Smooth muscle cell (in vitro differentiated cells): ENCODE results near the gene LST1. TPM values are rescaled to one million over a fixed set of nuclear protein-coding genes. Genes with fewer than 3 reads are reported as not detected.

Experiments
- DNase-seq: peaks from one replicate; lab custom pipeline; 2025; ENCODE audit not compliant: unreplicated experiment; lab: John Stamatoyannopoulos, UW
- H2AFZ ChIP-seq: fragments of 200-600 bp; sonication (generic); 2 replicates; pipeline ENCODE4 v1.6.0; 2016; ENCODE audit warnings: antibody characterized with exemption, low read depth, mild to moderate bottlenecking
- H3F3A ChIP-seq: fragments of 200-600 bp; sonication (generic); 2 replicates; pipeline ENCODE4 v1.6.0; 2017; ENCODE audit warnings: antibody characterized with exemption, low read depth
- H3K27ac ChIP-seq: fragments of 200-600 bp; sonication (generic); 2 replicates; pipeline ENCODE4 v1.5.1; 2016; ENCODE audit warnings: low read depth, mild to moderate bottlenecking
- H3K27me3 ChIP-seq: fragments of 200-600 bp; sonication (generic); 2 replicates; pipeline ENCODE4 v1.6.1; 2016; ENCODE audit warnings: low read depth, mild to moderate bottlenecking
- H3K36me3 ChIP-seq: fragments of 200-600 bp; sonication (generic); 2 replicates; pipeline ENCODE4 v1.5.1; 2016; ENCODE audit warnings: low read depth
- H3K4me1 ChIP-seq: fragments of 200-600 bp; sonication (generic); 2 replicates; pipeline ENCODE4 v1.5.1; 2016; ENCODE audit warnings: low read depth
- H3K4me2 ChIP-seq: fragments of 200-600 bp; sonication (generic); 2 replicates; pipeline ENCODE4 v1.6.0; 2016; ENCODE audit warnings: mild to moderate bottlenecking
- H3K4me3 ChIP-seq: fragments of 200-600 bp; sonication (generic); 2 replicates; pipeline ENCODE4 v1.5.1; 2016; ENCODE audit warnings: mild to moderate bottlenecking
- H3K79me2 ChIP-seq: fragments of 200-600 bp; sonication (generic); 2 replicates; pipeline ENCODE4 v1.6.0; 2016; ENCODE audit warnings: low read depth, mild to moderate bottlenecking
- H3K9ac ChIP-seq: fragments of 200-600 bp; sonication (generic); 2 replicates; pipeline ENCODE4 v1.6.0; 2016; ENCODE audit warnings: low read depth
- H3K9me3 ChIP-seq: fragments of 200-600 bp; sonication (generic); replicated peaks from 2 replicates; pipeline ENCODE4 v1.5.1; 2016; ENCODE audit warnings: low read depth
- H4K20me1 ChIP-seq: fragments of 200-600 bp; sonication (generic); 2 replicates; pipeline ENCODE4 v1.6.0; 2016; ENCODE audit warnings: low read depth
- WGBS: methylation state at CpG from one replicate; pipeline ENCODE4 v1.1.7; 2016; ENCODE audit warnings: low lambda C conversion rate; 5-methylcytosine and 5-hydroxymethylcytosine counted together
- polyA plus RNA-seq: library from polyadenylated mRNA; unstranded; fragments of >200 nt; fragmentation: Nextera tagmentation; extraction: Ambion mirVana; gene quantifications from 2 replicates; pipeline ENCODE4 v1.2.1, GENCODE V29; 2016
- total RNA-seq: library from RNA; depleted of rRNA; stranded (reverse); fragments of >200 nt; gene quantifications from 2 replicates; pipeline ENCODE4 v1.2.3, GENCODE V29; 2014
- TF ChIP-seq, protein P1 (sequence below): fragments of 200-600 bp; sonication (generic); IDR thresholded peaks from 2 replicates; pipeline ENCODE4 v1.5.1; 2017; ENCODE audit warnings: borderline replicate concordance, mild to moderate bottlenecking, antibody characterized with exemption; ENCODE audit not compliant: insufficient read depth, poor library complexity, severe bottlenecking

The LST1 gene
- total and polyA plus RNA-seq, 2 experiments from 2014 or later: 1.4 TPM; not detected in 1

DNA sequence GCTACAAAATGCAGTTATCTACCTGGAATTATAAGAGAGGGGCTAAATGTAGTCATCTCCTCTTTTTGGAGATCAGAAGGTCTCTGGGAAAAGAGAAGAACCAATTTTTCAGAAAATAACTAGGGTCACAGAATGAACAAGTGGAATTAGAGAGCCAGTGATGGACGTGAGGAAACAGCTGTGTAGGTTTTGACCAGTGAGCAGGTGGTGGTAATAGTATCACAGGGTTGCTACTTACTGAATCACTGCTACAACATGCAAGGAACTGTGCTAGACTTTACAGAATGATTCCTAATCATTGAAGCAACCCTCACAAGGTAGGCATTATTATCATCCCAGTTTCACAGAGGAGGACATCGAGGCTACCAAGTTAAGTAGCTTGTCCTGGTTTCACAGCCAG, 41.4 kb upstream of the LST1 start:
- Histone ChIP-seq H2AFZ (no peak overlapping the region), H3K79me2 (peaks cover 44% of the 10 kb centered on the region), H3K27me3 (no peaks in the 10 kb centered on the region), H3K9ac (no peak overlapping the region), H3F3A (peaks cover 14% of the 10 kb centered on the region), H4K20me1 (peaks cover 18% of the 10 kb centered on the region), H3K4me2 (no peak overlapping the region), H3K36me3 (no peaks in the 10 kb centered on the region), H3K9me3 (no peaks in the 10 kb centered on the region), H3K4me1 (peaks cover 22% of the 10 kb centered on the region), H3K27ac (no peak overlapping the region), H3K4me3 (no peak overlapping the region)
- 91% methylated on average over 2 of the region's 2 CpGs for WGBS
- no peak for DNase-seq
- TF ChIP-seq, protein P1, sequence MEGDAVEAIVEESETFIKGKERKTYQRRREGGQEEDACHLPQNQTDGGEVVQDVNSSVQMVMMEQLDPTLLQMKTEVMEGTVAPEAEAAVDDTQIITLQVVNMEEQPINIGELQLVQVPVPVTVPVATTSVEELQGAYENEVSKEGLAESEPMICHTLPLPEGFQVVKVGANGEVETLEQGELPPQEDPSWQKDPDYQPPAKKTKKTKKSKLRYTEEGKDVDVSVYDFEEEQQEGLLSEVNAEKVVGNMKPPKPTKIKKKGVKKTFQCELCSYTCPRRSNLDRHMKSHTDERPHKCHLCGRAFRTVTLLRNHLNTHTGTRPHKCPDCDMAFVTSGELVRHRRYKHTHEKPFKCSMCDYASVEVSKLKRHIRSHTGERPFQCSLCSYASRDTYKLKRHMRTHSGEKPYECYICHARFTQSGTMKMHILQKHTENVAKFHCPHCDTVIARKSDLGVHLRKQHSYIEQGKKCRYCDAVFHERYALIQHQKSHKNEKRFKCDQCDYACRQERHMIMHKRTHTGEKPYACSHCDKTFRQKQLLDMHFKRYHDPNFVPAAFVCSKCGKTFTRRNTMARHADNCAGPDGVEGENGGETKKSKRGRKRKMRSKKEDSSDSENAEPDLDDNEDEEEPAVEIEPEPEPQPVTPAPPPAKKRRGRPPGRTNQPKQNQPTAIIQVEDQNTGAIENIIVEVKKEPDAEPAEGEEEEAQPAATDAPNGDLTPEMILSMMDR: no peak

DNA sequence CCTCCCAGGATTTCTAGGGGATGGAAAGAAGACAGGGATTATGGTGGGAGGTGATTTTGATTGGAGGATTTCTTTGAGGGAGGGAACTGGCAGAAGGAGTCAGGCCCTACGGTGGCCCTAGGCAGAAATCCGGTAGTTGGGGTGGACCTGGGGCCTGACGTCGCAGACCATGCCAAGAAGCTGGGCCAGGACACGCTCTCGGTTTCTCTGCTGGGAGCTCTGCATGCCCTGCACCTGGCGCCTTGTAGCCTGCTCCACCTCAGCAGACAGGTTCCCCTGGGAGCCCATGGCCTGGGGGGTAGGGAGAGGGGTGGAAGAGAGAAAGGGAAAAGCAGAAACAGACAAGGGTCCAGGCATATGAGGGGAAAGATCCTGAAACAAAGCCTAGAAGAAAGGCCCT, 40.8 kb upstream of the LST1 start:
- Histone ChIP-seq H3K4me1 (peaks cover 16% of the 10 kb centered on the region), H4K20me1 (peaks cover 12% of the 10 kb centered on the region), H3F3A (peaks cover 14% of the 10 kb centered on the region), H3K36me3 (no peaks in the 10 kb centered on the region), H3K27ac (no peak overlapping the region), H3K4me2 (no peak overlapping the region), H3K79me2 (peaks cover 37% of the 10 kb centered on the region), H3K27me3 (no peaks in the 10 kb centered on the region), H3K9ac (no peak overlapping the region), H3K4me3 (no peak overlapping the region), H3K9me3 (no peaks in the 10 kb centered on the region), H2AFZ (no peak overlapping the region)
- WGBS: 82% methylated on average over 7 of the region's 7 CpGs
- no peak for DNase-seq
- TF ChIP-seq, protein P1: no peak

DNA sequence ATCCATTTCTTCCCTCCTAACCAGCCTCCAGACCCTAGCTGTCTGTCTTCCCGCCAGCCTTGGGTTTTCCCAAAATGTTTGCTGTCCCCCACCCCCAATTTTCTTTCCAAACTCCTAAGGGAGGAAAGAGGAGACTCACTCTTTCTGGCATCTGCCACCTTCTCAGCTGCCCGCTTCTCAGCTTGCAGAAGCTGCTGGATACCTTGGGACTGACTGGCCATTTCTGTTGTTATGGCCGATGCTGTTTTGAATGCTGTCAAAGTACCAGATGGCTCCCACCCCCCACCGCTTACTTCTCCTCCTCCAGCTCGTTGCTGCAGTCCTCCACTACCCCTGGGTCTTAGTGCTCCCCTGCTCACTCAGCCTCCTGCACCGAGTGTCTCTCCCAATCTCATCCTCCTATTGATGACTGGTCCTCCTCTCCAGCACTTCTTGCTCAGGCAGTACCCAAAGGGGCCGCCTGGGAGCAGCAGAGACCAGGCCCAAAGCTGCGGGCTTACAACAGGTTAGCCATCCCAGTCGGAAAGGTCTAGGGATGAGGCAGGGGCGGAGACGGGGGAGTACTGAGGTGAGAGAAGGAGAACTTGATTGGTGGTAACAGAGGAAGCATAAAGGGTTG, 39.6 kb upstream of the LST1 start, which contains the start of gene ATP6V1G2:
ATP6V1G2 (minus strand) TSS at position 270 of the 619 bp plus-strand sequence; CDS start at position 221, 49 bp downstream.
- Histone ChIP-seq H3K4me2 (peak within 1 kb of the TSS; percentile 91), H3F3A (peaks cover 14% of the 10 kb centered on the region), H3K4me3 (peak within 1 kb of the TSS; percentile 74), H3K27ac (peak within 1 kb of the TSS; percentile 79), H3K9me3 (no peaks in the 10 kb centered on the region), H3K27me3 (no peaks in the 10 kb centered on the region), H3K4me1 (peaks cover 12% of the 10 kb centered on the region), H3K36me3 (no peaks in the 10 kb centered on the region), H2AFZ (peak within 1 kb of the TSS; percentile 91), H3K79me2 (peaks cover 28% of the 10 kb centered on the region), H3K9ac (peak within 1 kb of the TSS; percentile 85), H4K20me1 (no peaks in the 10 kb centered on the region)
- TF ChIP-seq, protein P1: peak; percentile 99
- peak; percentile 57 for DNase-seq
- 5% methylated on average over 11 of the region's 11 CpGs for WGBS
